Activated CD4-positive, alpha-beta T cell treated with anti-CD3 and anti-CD28 coated beads, Interleukin-2, Interleukin-4, amounts not matched to agents 100 ng/mL and 50 ng/mL, durations not matched to agents 16 hours and 8 hours (primary cell): ENCODE results near the gene PDS5B.

Experiments used
- DNase-seq: peaks from one replicate; pipeline ENCODE4 v3.0.0-alpha.2; 2020; ENCODE audit warnings: low spot score

The PDS5B gene

DNA sequence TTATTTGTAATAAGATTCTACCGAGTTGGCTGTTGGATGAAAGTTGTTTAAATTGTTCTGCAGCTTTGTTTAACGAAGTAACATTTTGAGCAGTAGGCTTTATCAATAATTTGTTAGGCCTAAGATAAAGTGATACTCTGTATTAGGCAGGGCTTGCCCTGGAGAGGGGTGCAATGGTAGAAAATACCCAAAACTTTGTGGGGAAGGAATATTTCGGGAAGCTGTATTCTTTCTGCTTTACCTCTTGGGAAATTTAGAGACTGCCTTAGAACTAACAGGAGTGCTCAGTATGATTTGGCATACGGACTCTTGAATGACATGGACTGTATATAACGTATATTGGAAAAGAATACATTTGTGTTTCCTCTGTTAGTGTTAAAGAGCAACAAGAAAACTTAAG, 2.5 kb downstream of the PDS5B start:
- DNase-seq, result no peak

DNA sequence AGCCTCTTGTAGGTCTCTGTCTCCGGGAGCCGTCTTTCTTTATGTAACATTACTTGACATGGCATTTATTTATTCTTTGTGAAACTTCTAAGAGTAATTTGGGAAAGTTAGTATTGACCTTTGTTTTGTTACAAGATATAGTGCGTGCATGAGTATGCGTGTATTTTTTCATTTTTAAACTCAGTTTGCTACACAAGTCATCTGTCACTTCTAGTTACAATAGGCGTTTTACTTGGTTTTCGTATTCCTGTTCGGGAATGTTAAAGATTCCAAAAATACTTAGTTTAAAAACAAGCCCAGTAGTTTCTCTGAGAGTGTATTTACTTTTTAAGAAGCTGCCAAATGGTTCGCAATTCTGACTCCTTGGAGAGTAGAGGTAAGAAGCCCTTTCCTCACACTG, 3.2 kb downstream of the PDS5B start:
- no peak for DNase-seq

DNA sequence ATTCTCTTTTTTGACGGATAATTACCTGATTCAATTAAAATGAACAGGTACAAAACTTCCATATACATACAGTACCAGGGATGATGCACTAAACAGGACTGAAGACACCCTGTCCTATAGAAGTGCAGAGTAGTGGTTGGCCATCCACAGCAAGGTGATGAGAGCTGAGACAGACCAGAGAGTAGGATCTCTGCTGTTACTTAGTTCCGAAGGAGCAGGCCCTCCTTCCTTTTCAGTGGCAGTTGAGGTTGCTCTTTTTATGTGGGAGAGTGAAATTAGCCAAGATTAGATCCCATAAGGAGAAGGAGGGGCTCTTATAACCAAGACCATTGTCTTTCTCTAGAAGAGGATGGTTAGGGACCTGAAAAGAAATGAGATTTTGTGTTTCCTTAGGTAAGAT, 4.0 kb downstream of the PDS5B start:
- DNase-seq, result no peak

DNA sequence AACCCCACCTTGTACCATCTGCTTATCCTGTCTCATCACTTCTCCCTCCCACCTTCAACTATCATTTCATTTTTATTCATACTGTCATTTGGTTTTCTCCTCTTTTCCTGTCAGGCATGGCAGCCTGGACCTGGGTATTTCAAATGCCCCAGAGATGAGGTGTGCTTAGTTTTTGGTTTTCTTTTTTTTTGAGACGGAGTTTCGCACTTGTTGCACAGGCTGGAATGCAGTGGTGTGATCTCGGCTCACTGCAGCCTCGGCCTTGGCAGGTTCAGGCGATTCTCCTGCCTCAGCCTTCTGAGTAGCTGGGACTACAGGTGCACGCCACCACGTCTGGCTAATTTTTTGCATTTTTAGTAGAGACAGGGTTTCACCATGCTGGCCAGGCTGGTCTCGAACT, 5.8 kb downstream of the PDS5B start:
- no peak for DNase-seq

DNA sequence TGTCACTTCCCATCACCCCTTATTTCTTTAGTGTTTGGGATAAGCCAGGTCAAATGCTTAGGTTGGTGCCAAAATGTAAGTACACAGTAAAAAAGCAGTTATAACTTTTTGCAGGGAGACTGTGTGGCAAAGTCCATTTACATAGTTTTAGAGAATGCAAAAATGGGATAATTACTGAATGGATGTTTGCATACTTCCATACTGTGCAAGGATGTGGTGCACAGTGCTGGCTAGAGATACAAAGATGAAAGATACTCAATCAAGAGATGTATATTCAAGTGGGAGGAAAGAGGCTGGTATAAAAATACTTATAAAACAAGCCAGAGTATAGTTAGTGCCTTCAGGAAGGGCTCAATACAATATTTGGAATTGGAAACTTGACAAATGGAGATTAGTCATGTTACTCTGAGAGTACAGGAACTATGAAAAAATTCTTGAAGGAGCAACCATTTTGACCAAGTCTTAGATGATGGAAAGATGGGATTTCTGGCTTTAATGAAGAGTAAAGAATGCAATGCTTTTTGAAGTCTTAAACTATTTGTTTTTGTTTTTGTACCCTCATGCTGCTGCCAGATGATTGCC, 8.0 kb downstream of the PDS5B start:
- DNase-seq, result no peak

- no peak for DNase-seq
Measured at GRCh38 chr13:32595306-32595705, 9.1 kb downstream of the PDS5B start.

GRCh38 chr13:32600890-32601289, 14.6 kb downstream of the PDS5B start:
- DNase-seq, result no peak

DNA sequence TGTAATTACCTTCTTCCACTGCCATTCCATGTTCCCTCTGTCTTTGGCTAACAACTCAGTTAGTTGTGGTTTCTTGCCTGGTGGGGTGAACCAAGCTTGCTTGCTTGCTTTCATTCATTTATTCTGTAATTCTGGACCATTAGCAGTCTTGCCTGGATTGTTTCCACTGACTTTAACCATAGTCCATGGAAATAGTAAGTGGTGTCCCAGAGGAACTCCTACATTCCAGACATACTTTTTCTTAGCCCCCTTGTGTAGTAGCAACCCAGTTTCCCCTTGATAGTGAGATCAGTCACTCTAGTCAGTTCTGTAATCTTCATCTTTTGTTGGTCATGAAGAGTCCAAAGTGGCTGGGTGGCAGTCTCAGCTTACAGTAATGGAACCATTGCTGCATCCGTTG, 23.2 kb downstream of the PDS5B start:
- DNase-seq, result no peak

DNA sequence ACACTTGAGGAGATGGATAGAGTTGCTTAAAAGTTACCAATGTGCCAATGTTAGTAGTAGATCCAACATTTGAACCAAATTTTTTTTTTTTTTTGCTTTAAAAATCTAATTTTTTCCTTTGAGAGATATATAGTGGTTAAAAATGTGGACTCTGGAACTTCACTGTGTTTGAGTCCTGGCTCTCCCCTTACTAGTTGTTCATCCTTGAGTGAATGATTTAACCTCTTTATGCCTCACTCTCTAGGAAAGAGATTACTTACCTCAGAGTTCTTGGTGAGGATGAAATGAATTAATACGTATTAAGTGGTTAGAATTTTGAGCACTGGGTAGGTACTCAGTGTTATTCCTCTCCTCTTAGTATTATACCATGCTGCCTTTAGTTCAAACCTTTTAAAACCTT, 24.3 kb downstream of the PDS5B start:
- DNase-seq, result no peak

DNA sequence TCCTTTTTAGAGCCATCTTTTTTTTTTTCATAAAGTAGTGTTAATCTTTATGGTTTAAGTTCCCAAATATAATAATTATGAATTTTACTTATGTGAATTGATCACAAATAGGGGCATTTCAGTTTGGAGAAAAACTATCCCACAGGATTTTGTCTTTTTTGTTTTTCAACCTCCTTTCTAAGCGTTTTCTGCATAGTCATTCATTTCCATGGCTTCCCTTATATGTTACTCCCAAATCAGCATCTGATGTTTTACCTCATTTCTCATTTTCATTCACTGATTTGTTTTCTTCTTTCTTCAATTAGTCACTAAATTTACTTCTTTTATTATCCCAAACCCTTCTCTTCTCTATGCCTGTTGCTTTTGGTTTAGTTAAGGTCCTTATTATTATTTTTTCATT, 24.7 kb downstream of the PDS5B start:
- DNase-seq, result no peak

GRCh38 chr13:32616883-32617511, 30.7 kb downstream of the PDS5B start:
- no peak for DNase-seq

DNA sequence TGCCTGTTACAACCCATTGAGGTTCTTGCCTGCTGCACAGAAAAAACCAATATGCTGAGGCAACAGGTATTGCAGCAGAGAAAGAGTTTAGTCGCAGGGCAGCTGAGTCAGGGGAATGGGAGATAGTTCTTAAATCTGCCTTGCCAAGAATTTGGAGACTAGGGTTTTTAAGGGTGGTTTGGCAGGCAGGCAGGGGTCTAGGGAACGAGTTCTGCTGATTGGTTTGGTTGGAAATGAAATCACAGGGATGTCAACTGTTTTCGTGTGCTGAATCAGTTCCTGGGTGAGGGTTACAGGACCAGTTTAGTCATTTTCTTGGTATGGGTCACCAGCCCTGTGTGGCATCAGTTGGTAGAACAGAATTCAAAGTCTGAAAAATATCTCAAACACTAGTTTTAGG, 36.6 kb downstream of the PDS5B start:
- DNase-seq, result peak; percentile 44

DNA sequence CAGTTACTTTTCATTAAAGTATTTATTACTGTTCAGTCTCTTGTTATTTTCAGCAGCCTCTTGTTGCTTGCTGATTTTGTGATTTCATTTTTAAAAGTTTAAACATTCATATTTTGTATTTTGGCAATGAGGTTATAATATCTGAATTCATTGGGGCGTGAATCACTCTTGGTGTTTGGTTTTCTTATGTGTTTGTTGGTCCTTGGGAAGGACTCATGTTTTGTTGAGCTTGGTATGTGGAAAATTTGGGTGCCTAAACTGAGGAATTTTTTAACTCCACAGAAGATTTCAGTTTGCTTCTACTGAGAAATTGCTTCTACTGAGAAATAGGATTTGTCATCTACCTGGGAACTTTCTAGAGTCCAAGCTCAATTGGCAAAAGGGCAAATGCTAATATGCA, 38.2 kb downstream of the PDS5B start:
- no peak for DNase-seq

DNA sequence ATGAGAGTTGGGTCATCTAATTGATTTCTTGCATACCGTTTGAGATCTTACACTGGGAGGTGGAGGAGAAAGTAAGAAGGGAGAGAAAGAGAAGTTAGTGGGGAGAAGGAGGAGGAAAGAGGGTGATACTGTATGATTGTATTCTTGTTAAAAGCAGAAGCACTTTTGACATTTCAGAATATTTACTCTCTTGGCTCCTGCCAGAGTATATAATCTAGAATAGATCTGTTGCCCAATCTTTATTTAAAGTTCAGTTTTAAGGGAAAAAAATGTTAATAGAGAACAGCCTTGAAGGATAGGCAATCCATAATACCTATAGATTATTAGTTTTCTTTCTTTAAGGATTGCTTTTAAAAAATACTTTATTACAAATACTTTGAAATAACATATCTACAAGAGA, 41.5 kb downstream of the PDS5B start:
- DNase-seq, result no peak

DNA sequence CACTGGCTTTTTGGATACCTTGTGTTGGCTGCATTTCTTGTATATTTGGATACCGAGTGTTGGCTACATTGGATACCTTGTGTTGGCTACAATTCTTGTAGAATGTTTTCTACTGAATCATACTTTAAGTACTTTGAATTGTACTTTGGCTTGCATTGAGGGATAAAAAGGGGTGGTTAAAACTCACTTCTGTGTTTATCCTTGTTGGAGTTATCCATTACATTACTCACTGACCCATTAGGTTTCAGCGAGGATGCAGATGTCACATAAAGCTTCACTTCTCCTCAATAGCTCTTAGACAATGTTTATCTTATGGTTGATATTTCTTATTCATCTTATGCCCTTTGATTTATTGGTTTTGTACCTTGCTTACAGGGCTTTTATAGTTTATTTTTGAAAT, 43.1 kb downstream of the PDS5B start:
- DNase-seq, result no peak

GRCh38 chr13:32629866-32630265, 43.6 kb downstream of the PDS5B start:
- DNase-seq, result no peak

- no peak for DNase-seq
Measured at GRCh38 chr13:32632343-32632909, 46.2 kb downstream of the PDS5B start.

DNA sequence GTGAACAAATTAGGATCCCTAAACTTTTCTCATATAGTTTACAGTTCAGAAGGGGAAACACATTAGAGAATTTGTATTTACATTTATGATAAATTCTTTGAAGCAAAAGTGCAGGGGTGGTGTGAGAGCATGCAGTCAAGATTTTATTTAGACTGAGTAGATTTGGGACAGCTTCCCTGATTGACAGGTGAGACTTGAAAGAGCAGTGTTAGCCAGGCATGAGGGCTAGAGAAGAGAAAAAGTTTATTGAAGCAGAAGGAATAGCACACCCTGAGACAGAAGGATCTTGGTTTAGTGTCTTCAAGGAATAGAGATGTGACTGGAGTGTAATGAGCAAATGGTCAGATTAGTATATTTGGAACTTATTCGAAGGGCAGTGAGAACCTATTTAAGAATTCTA, 50.5 kb downstream of the PDS5B start:
- DNase-seq, result no peak

DNA sequence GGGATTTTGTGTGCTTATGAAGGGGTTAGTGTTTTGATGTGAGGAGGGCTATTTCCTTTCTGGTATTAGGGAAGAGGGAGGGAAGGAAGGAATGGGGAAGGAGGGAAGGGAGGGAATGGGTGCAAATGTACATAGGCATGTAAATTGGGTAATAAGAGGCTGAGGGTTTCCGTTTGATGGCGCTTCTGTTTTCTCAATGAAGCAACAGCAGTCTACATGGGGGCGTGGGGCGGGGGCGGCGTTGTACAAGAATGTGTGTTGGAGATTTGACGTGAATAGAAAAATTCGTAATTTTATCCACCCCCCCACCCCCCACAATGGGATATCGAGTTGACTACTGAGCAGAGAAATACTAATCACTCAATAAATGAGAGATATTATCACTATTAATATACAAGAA, 52.5 kb downstream of the PDS5B start:
- DNase-seq, result no peak

DNA sequence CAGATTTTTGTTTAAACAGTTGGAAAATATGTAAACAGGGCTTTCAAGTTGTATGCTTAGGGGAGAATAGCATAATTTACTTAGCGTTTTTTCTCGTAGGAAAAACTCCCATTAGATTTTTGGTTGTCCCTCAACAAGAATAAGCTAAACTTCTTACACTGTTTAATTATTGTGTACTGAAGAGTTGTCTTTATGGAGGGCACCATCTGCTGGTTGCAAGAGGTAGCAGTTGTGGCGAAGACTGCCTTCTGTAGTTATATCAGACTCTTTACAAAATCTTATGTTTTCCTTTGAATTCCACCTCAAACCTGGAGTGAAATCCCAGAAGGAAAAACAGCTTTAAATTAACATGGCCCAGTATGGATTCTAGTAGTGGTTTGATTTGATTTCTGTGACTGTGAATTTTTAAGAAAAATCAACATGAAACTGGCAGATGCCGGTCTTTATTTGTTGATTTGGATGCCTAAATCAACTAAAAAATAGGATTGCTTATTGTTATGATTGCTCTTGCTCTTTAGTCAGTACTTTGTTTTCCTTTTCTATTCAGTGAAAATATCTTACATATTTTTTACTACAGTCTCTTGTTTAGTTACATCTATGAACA, 53.4 kb downstream of the PDS5B start:
- DNase-seq, result peak; percentile 56

DNA sequence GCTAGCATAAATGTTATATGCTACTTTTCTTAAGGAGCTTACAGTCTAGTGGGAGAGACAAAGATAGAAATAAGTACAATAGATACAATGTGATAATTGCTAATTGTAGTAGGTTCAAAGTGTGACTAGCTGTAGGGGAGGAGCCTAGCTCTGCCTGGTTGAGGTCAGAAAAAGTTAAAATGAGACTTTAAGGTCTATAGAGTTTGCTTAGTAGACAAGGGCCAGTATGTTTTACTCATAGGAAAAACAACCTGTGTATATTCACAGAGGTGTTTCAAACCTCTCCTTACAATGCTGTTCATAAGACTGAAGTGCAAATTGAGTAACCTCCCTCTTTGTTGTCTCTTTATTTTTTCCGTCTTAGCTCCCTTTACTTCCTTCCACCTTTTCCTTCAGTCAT, 56.1 kb downstream of the PDS5B start:
- DNase-seq, result no peak

- DNase-seq, result no peak
Measured at GRCh38 chr13:32642858-32643257, 56.6 kb downstream of the PDS5B start.

- DNase-seq, result peak; percentile 53
Measured at GRCh38 chr13:32645854-32646253, 59.6 kb downstream of the PDS5B start.

DNA sequence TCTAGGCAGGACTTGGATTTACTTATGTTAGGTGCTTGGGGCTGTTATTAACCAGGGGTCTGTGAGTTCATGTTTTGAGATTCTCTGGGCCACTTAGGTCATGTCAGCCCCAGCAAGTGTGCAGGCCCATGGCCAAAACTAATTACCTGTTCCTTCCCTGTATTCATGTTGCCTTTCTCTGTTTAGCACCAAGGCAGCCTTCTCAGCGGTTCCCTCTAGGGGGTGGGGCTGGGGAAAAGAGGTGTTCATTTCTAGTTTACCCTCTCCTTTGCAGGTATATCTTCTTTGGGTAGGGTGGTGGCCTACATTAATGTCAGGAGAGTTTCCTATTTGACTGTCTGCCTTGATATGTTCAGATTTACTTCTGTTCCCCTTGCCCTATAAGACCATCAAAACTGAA, 61.7 kb downstream of the PDS5B start:
- no peak for DNase-seq
